ENCODE measurements around the gene STPG4. TPM values are rescaled to one million over a fixed set of nuclear protein-coding genes. Genes with fewer than 3 reads are reported as not detected.

The STPG4 gene
- polyA plus RNA-seq, 1 of the 3 experiments (the other 2 are of a cell fraction) = 0.20 TPM

GRCh38 chr2:47068981-47069627, 86.0 kb downstream of the STPG4 start:
- Histone ChIP-seq H3K36me3 (replicated peaks in 1 of 2; ENCODE audit: control insufficient read depth in 1 of 2, insufficient read depth in 2 of 2, low read length in 1 of 2) (peaks cover 0 to 9% of the 10 kb centered on the region in 2 experiments), H3K4me1 (ENCODE audit: control insufficient read depth in 1 of 2, insufficient read depth in 2 of 2, low read depth in 1 of 2, low read length in 1 of 2) (peaks cover 73 to 95% of the 10 kb centered on the region in 2 experiments), H3K9ac (peak overlapping the region; percentile 73), H3K4me3 (ENCODE audit: low read depth in 2 of 2, low read length in 1 of 2) (no peak overlapping the region), H3K27me3 (ENCODE audit: insufficient read depth) (no peaks in the 10 kb centered on the region), H4K20me1 (ENCODE audit: insufficient read depth) (no peaks in the 10 kb centered on the region), H2AFZ (ENCODE audit: low read depth) (no peak overlapping the region), H3K9me2 (no peaks in the 10 kb centered on the region), H3K79me2 (ENCODE audit: insufficient read depth) (peaks cover 15% of the 10 kb centered on the region; the same call in 1 of the 2 replicates), H3K9me3 (no peaks in the 10 kb centered on the region), H3K27ac (ENCODE audit: low read depth in 2 of 2, low read length in 1 of 2) (peak overlapping the region; percentile 97 to 98), H3K4me2 (peak overlapping the region; percentile 69), H3F3A (replicated peaks; ENCODE audit: insufficient read depth) (peaks cover 67% of the 10 kb centered on the region)
- WGBS (ENCODE audit: low lambda C conversion rate) = 93% methylated on average over 6 of the region's 6 CpGs
- DNase-seq = no peak
- TF ChIP-seq NFIC (IDR thresholded peaks at IDR 0.05; ENCODE audit: borderline replicate concordance) (no peak), SIN3A (IDR thresholded peaks at IDR 0.05; ENCODE audit: borderline replicate concordance, low read depth, low read length) (no peak), FOXJ3 (CRISPR knock-in tag; IDR thresholded peaks at IDR 0.05) (no peak), ELF1 (IDR thresholded peaks at IDR 0.05) (no peak), ZBTB33 (IDR thresholded peaks at IDR 0.05; ENCODE audit: borderline replicate concordance, low read depth) (no peak), REST (IDR thresholded peaks at IDR 0.05; ENCODE audit: low read depth, low read length) (no peak), EP300 (IDR thresholded peaks at IDR 0.05; ENCODE audit: borderline replicate concordance in 1 of 2, low read depth in 1 of 2, low read length in 1 of 2) (no peak), JUND (IDR thresholded peaks at IDR 0.05) (no peak)
- ChIA-PET CTCF (interaction anchor here (0.6 to 4.9 kb wide), 8 partner anchors 12 to 319 kb away, joined by 3 to 31 read pairs (median 8); no protein-coding TSS in a partner anchor), POLR2A (interaction anchor here (1.1 to 3.1 kb wide), 3 partner anchors 11 to 17 kb away, joined by 4 to 14 read pairs (median 7); no protein-coding TSS in a partner anchor)

GRCh38 chr2:47067788-47068407, 87.2 kb downstream of the STPG4 start:
- peaks cover 81 to 95% of the 10 kb centered on the region in 2 experiments for H3K4me1 ChIP-seq (ENCODE audit: control insufficient read depth in 1 of 2, insufficient read depth in 2 of 2, low read depth in 1 of 2, low read length in 1 of 2)
- no peaks in the 10 kb centered on the region for H3K9me3 ChIP-seq
- no peak overlapping the region for H3K4me3 ChIP-seq (ENCODE audit: low read depth in 2 of 2, low read length in 1 of 2)
- no peak for DNase-seq
- POLR2A ChIA-PET = interaction anchor here (1.6 to 3.1 kb wide), 2 partner anchors 11 to 18 kb away, joined by 7 to 14 read pairs; no protein-coding TSS in a partner anchor
- WGBS (ENCODE audit: low lambda C conversion rate) = 92% methylated on average over 13 of the region's 14 CpGs
- H3K9me2 ChIP-seq = no peaks in the 10 kb centered on the region
- no peaks in the 10 kb centered on the region for H4K20me1 ChIP-seq (ENCODE audit: insufficient read depth)
- CTCF ChIA-PET = interaction anchor here (0.8 to 4.9 kb wide), 9 partner anchors 11 to 256 kb away, joined by 3 to 31 read pairs (median 4); no protein-coding TSS in a partner anchor
- H3K27me3 ChIP-seq (ENCODE audit: insufficient read depth) = no peaks in the 10 kb centered on the region
- peaks cover 72% of the 10 kb centered on the region for H3F3A ChIP-seq (replicated peaks; ENCODE audit: insufficient read depth)
- peaks cover 0 to 9% of the 10 kb centered on the region in 2 experiments for H3K36me3 ChIP-seq (replicated peaks in 1 of 2; ENCODE audit: control insufficient read depth in 1 of 2, insufficient read depth in 2 of 2, low read length in 1 of 2)
- H3K27ac ChIP-seq (ENCODE audit: low read depth in 2 of 2, low read length in 1 of 2) = peak overlapping the region; percentile 97 to 98
- peaks cover 15% of the 10 kb centered on the region; the same call in 1 of the 2 replicates for H3K79me2 ChIP-seq (ENCODE audit: insufficient read depth)
- TF ChIP-seq RCOR1 (IDR thresholded peaks at IDR 0.05; ENCODE audit: low read length) = no peak
- TF ChIP-seq ZBTB33 (IDR thresholded peaks at IDR 0.05; ENCODE audit: borderline replicate concordance, low read depth) = no peak
- no peak for TF ChIP-seq MEF2A (IDR thresholded peaks at IDR 0.05; ENCODE audit: borderline replicate concordance, low read depth)
- TF ChIP-seq SIN3A (IDR thresholded peaks at IDR 0.05; ENCODE audit: borderline replicate concordance, low read depth, low read length) = no peak
- H3K4me2 ChIP-seq = peak overlapping the region; percentile 8; the same call in 1 of the 2 replicates
- H3K9ac ChIP-seq = peak overlapping the region; percentile 73; the same call in 1 of the 2 replicates
- no peak overlapping the region for H2AFZ ChIP-seq (ENCODE audit: low read depth)

All from SK-N-SH (cell line).